PC-3 (cell line): ENCODE data around the gene STK24. TPM values are rescaled to one million over a fixed set of nuclear protein-coding genes. Genes with fewer than 3 reads are reported as not detected.

Source experiments
- ATAC-seq: fragments of 200-7000 bp; cut with Tn5 transposase; 2 replicates; pipeline ENCODE4 v1.9.1; 2020; ENCODE audit warnings: mild to moderate bottlenecking, moderate library complexity
- BruUV-seq: library from RNA; stranded (reverse); fragments of 400-500 nt; replicated peaks from 2 replicates; lab custom pipeline; 2021; lab: Mats Ljungman, UMichigan
- CTCF ChIA-PET: fragments of 300-600 bp; sonication (Branson Sonifier 250); formaldehyde crosslinking; loops from one replicate; lab custom pipeline; 2022; ENCODE audit warnings: antibody characterized with exemption; lab: Charles Lee
- POLR2A ChIA-PET: fragments of 300-600 bp; sonication (Branson Sonifier 250); formaldehyde crosslinking; loops from one replicate; lab custom pipeline; 2022; ENCODE audit warnings: antibody characterized with exemption; ENCODE audit not compliant: unreplicated experiment; lab: Charles Lee
- DNase-seq: peaks from one replicate; pipeline ENCODE4 v3.0.0-alpha.2; 2015
- H2AFZ ChIP-seq: fragments of 300-600 bp; sonication (generic); 2 replicates; pipeline ENCODE4 v1.6.0; 2016; ENCODE audit warnings: antibody characterized with exemption, low read length
- H3F3A ChIP-seq: fragments of 300-600 bp; sonication (generic); one replicate; pipeline ENCODE4 v1.6.0; 2017; ENCODE audit warnings: antibody characterized with exemption, low read length, control low read depth, mild to moderate bottlenecking; ENCODE audit not compliant: unreplicated experiment
- H3K27ac ChIP-seq: fragments of 300-600 bp; sonication (generic); 2 replicates; pipeline ENCODE4 v1.5.1; 2016; ENCODE audit warnings: mild to moderate bottlenecking, low read length
- H3K27me3 ChIP-seq: fragments of 300-600 bp; sonication (generic); 2 replicates; pipeline ENCODE4 v1.6.1; 2016; ENCODE audit warnings: low read length, mixed read lengths
- H3K36me3 ChIP-seq: fragments of 300-600 bp; sonication (generic); 2 replicates; pipeline ENCODE4 v1.6.1; 2016; ENCODE audit warnings: low read depth, mixed run types, low read length, mixed read lengths
- H3K4me1 ChIP-seq: fragments of 300-600 bp; sonication (generic); 2 replicates; pipeline ENCODE4 v1.5.1; 2016; ENCODE audit warnings: low read length; ENCODE audit not compliant: insufficient read depth
- H3K4me2 ChIP-seq: fragments of 300-600 bp; sonication (generic); 2 replicates; pipeline ENCODE4 v1.6.0; 2016; ENCODE audit warnings: low read length
- H3K4me3 ChIP-seq: fragments of 300-600 bp; sonication (generic); 2 replicates; pipeline ENCODE4 v1.5.1; 2016; ENCODE audit warnings: mild to moderate bottlenecking, low read length, mixed read lengths
- H3K79me2 ChIP-seq: fragments of 300-600 bp; sonication (generic); 2 replicates; pipeline ENCODE4 v1.6.1; 2017; ENCODE audit warnings: low read length, mixed read lengths
- H3K9ac ChIP-seq: fragments of 300-600 bp; sonication (generic); 2 replicates; pipeline ENCODE4 v1.6.0; 2016; ENCODE audit warnings: mild to moderate bottlenecking, low read length
- H3K9me2 ChIP-seq: fragments of 300-600 bp; sonication (generic); replicated peaks from 2 replicates; pipeline ENCODE4 v1.6.1; 2016; ENCODE audit warnings: mixed run types, low read length, mixed read lengths
- H3K9me3 ChIP-seq: fragments of 300-600 bp; sonication (generic); 2 replicates; pipeline ENCODE4 v1.6.1; 2016; ENCODE audit warnings: low read length, mixed read lengths
- H4K20me1 ChIP-seq: fragments of 300-600 bp; sonication (generic); 2 replicates; pipeline ENCODE4 v1.6.1; 2016; ENCODE audit warnings: low read length, mixed read lengths
- CTCF ChIP-seq: fragments of 300-600 bp; sonication (generic); conservative IDR thresholded peaks from 2 replicates; pipeline ENCODE4 v1.5.1; 2017; ENCODE audit warnings: antibody characterized with exemption, low read depth, mild to moderate bottlenecking, low read length
- EZH2 ChIP-seq: fragments of 300-600 bp; sonication (generic); IDR thresholded peaks from one replicate; pipeline ENCODE4 v1.6.1; 2017; ENCODE audit warnings: antibody characterized with exemption, mild to moderate bottlenecking, low read length; ENCODE audit not compliant: unreplicated experiment
- EZH2phosphoT487 ChIP-seq: fragments of 300-600 bp; sonication (generic); IDR thresholded peaks from 2 replicates; pipeline ENCODE4 v1.6.1; 2018; ENCODE audit warnings: mild to moderate bottlenecking, antibody characterized with exemption, low read length, borderline replicate concordance
- intact Hi-C: fragments of 100-400 bp; cut with micrococcal nuclease; formaldehyde crosslinking; loops from 2 replicates; pipeline ENCODE4 v1.9.0; 2023
- total RNA-seq: library from RNA; depleted of rRNA; stranded (reverse); fragments of >200 nt; gene quantifications from 2 replicates; pipeline ENCODE4 v1.2.3, GENCODE V29; 2014

Gene STK24
- total RNA-seq, 1 experiment from 2014 or later: 52.4 TPM

GRCh38 chr13:98482476-98483444 is 94.1 kb downstream of the STK24 start:
- H4K20me1 ChIP-seq: no peaks in the 10 kb centered on the region
- H3K4me1 ChIP-seq: peaks cover 47% of the 10 kb centered on the region
- no peaks in the 10 kb centered on the region for H3K27me3 ChIP-seq
- no peaks in the 10 kb centered on the region for H3K9me2 ChIP-seq
- peaks cover 5% of the 10 kb centered on the region for H3F3A ChIP-seq
- POLR2A ChIA-PET: interaction anchor here (0.5 kb wide), 1 partner anchor 95 kb away, joined by 15 read pairs; no protein-coding TSS in a partner anchor
- intact Hi-C loops: loop anchor here (10.0 kb wide), 1 partner anchor 172 kb away; no protein-coding TSS in a partner anchor
- H3K9ac ChIP-seq: peak overlapping the region; percentile 87
- H3K27ac ChIP-seq: peak overlapping the region; percentile 99
- no peak overlapping the region for H2AFZ ChIP-seq
- no peak overlapping the region for H3K4me3 ChIP-seq
- no peaks in the 10 kb centered on the region for H3K9me3 ChIP-seq
- no TSS peak for BruUV-seq
- H3K79me2 ChIP-seq: peaks cover 84% of the 10 kb centered on the region
- H3K4me2 ChIP-seq: peak overlapping the region; percentile 83
- DNase-seq: no peak
- peaks cover 7% of the 10 kb centered on the region; the same call in 1 of the 2 replicates for H3K36me3 ChIP-seq
- CTCF ChIA-PET: interaction anchor here (1.2 kb wide), 1 partner anchor 171 kb away, joined by 4 read pairs; no protein-coding TSS in a partner anchor
- ATAC-seq: no peak
- peak; percentile 32; the same call in 1 of the 2 replicates for TF ChIP-seq CTCF
- TF ChIP-seq EZH2: no peak

- DNase-seq: no peak
- Histone ChIP-seq H3K27me3 (no peaks in the 10 kb centered on the region), H3K9me3 (no peaks in the 10 kb centered on the region), H3K4me1 (peaks cover 56% of the 10 kb centered on the region), H3K9ac (no peak overlapping the region), H3K9me2 (no peaks in the 10 kb centered on the region), H3F3A (peaks cover 9% of the 10 kb centered on the region), H3K36me3 (peaks cover 7% of the 10 kb centered on the region; the same call in 1 of the 2 replicates), H2AFZ (no peak overlapping the region), H3K4me3 (no peak overlapping the region), H3K79me2 (peaks cover 81% of the 10 kb centered on the region), H3K27ac (no peak overlapping the region; the same call in 1 of the 2 replicates), H3K4me2 (no peak overlapping the region), H4K20me1 (no peaks in the 10 kb centered on the region)
- no peak for ATAC-seq
- POLR2A ChIA-PET: no interaction called here
- intact Hi-C loops: loop anchor here (10.0 kb wide), 1 partner anchor 174 kb away; no protein-coding TSS in a partner anchor
- BruUV-seq: no TSS peak
- CTCF ChIA-PET: no interaction called here
- TF ChIP-seq EZH2phosphoT487 (no peak), CTCF (no peak), EZH2 (no peak)
Observed at GRCh38 chr13:98480915-98481877, 95.7 kb downstream of the STK24 start.
